GM12891 (cell line): ENCODE measurements around the gene CFDP1. TPM values are rescaled to one million over a fixed set of nuclear protein-coding genes. Genes with fewer than 3 reads are reported as not detected.

Experiments used
- DNase-seq: peaks from one replicate; pipeline ENCODE4 v3.0.0; 2011; ENCODE audit warnings: low spot score; ENCODE audit not compliant: insufficient read length
- FAIRE-seq: peaks from 2 replicates; lab custom pipeline; 2011; peaks lifted over from hg19 to GRCh38; lab: Jason Lieb, UNC
- PAX5 ChIP-seq: IDR thresholded peaks from 2 replicates; pipeline ENCODE4 v1.6.1; 2011; ENCODE audit warnings: low read length, moderate library complexity, mild to moderate bottlenecking; ENCODE audit not compliant: insufficient read depth, severe bottlenecking
- POLR2A ChIP-seq: IDR thresholded peaks from 2 replicates; pipeline ENCODE4 v1.6.1; 2011; ENCODE audit warnings: low read depth, low read length, control low read depth
- POLR2AphosphoS5 ChIP-seq: IDR thresholded peaks from 2 replicates; pipeline ENCODE4 v1.6.1; 2011; ENCODE audit warnings: low read depth, low read length, control low read depth
- POU2F2 ChIP-seq: IDR thresholded peaks from 2 replicates; pipeline ENCODE4 v1.6.1; 2011; ENCODE audit warnings: low read depth, mild to moderate bottlenecking, control low read depth, low read length, moderate library complexity
- SPI1 ChIP-seq: IDR thresholded peaks from 2 replicates; pipeline ENCODE4 v1.6.1; 2011; ENCODE audit warnings: low read depth, low read length, control low read depth
- TAF1 ChIP-seq: IDR thresholded peaks from 2 replicates; pipeline ENCODE4 v1.6.1; 2011; ENCODE audit warnings: low read depth, low read length, control low read depth
- polyA plus RNA-seq: library from polyadenylated mRNA; unstranded; fragments of >200 nt; gene quantifications from one replicate; pipeline ENCODE4 v1.2.1, GENCODE V29; 2012; ENCODE audit warnings: low read depth, missing spikeins, inconsistent platforms; ENCODE audit not compliant: missing spikeins

CFDP1 gene
- 43.8 TPM for polyA plus RNA-seq

DNA sequence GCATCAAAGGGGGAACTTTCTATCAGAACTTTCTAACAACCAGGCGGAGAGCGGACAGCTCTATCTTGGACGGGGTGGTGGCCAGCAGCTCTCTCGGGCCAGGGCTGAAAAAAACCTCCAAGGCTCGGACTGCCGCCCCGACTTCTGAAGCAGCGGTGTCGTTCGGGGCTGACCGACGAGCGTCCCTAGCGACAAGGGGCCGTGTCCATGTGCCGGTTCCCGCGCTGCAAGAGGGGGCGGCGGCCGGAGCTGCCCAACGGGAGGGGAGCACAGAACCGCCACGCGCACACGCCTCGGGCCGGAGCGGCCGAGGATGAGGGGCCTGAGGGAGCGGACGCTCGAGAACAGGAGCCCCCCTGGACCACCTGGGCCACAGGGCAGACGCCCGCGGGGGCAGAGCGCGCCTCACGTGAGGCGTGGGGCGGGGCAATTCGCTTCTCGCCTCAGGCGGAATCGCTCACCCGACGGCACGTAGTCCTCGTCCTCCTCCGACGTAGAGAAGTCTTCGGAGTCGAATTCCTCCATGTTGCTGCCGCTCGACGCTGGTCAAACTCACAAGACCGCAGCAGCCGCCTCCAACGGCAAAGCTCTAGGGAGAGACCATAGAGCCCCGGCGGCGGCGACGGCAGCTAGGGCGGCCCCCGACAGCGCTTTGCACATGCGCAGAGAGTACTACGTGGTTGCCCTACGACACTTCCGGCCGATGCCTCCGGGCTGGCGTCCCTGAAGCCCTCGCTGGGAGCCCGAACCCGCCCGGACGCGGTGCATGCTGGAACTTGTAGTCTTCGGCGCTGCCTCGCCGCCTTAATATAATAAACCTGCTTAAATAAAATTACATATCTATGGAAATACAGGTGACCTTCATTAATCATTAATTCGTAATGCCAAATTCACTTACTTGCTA, at the start of gene CFDP1:
TSS of gene CFDP1 (minus strand) at position 676 of the 904 bp plus-strand sequence. CDS start at position 525, 151 bp downstream.
- FAIRE-seq (peak; percentile 93), DNase-seq (peak; percentile 95)
- no peak for TF ChIP-seq PAX5
- 0 out of 2 replicates have a peak, but pooled peaks have one; percentile 53 for TF ChIP-seq POU2F2
- peak; percentile 40; the same call in 1 of the 2 replicates for TF ChIP-seq POLR2AphosphoS5
- TF ChIP-seq POLR2A, result no peak
- TF ChIP-seq TAF1, result no peak
- no peak for TF ChIP-seq SPI1

DNA sequence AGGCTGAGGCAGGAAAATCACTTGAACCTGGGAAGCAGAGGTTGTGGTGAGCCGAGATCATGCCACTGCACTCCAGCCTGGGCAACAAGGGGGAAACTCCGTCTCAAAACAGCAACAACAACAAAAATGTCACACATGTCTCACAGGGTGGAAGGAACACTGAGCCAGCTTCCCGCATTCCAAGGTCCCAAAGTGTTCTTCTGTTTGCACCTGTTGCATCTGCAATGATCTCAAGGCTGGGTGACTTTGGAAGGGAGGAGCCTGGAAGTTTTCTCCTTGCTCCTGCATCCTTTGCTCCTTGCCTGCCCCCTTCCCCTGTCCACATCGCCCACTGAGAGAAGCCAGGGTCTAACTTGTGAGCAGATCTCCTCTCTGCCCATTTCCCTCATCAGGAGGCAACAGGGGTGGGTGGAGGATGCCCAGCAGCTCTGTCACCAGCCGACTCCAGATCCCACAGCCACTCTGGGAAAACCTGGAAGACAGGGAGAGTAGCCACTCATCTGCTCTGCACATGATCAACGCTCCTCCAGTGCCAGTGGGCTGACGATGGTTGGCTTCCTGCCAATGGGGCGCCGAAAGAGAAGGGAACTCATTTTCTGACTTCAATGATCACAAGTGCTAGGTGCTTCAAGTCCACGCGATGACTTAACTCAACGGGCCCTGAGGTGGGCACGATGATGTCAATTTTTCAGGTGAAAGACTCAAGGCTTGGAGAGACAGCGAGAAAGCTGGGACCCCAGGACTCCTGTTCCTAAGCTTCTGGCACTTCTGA, 49.3 kb upstream of the CFDP1 start:
- DNase-seq, result no peak
- no peak for TF ChIP-seq TAF1
- FAIRE-seq, result no peak

- no peak for TF ChIP-seq POLR2A
- no peak for DNase-seq
- FAIRE-seq, result no peak
These were observed 48.2 kb upstream of the CFDP1 start for GRCh38 chr16:75481475-75481874.

- TF ChIP-seq POLR2A, result no peak
- TF ChIP-seq TAF1, result no peak
- TF ChIP-seq POLR2AphosphoS5, result no peak
- FAIRE-seq, result no peak
- DNase-seq, result no peak
These were observed 46.2 kb upstream of the CFDP1 start for GRCh38 chr16:75479421-75479990.

DNA sequence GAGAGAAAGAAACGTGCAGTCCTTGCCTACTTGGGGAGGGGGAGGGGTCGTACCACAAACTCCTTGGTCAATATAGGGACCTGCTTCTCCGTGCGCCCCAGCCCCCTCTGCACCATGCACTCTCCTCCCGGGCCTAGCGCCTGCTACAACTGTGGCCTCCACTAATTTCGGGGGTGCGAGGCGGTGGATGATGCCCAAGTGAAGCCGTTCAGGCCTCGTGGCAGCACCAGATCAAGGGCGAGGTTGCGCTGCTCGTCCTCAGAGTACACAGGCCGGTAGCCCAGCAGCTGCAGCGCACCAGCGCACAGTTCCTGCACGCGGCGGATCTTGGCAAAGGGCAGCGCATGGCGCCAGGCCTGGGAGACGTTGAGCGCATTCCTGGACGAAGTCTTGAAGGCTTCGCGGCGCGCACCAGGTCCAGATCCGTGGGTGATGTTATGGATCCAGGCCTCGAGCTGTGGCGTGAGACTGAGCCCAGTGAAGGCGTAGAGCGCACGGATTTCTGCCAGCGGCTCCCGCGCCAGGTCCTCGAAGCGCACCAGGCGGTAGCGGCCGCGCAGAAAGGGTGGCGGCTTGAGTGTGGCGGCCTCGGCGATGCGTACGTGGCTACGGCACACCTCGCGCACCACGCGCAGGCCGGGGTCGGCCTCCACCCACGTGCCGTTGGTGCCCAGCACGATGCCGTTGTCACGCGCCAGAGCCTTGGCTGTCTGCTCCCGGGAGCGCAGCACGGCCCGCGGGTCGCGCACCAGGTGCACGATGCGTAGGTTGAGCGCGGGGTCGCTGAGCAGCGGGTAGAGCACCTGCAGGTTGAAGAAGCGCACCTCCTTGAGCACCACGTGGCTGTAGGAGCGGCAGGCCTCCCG, 45.4 kb upstream of the CFDP1 start:
- DNase-seq (no peak), FAIRE-seq (peak; percentile 5)
- TF ChIP-seq POU2F2 (no peak), TAF1 (no peak), SPI1 (no peak), POLR2A (no peak), POLR2AphosphoS5 (no peak), PAX5 (no peak)

- DNase-seq (no peak), FAIRE-seq (no peak)
- TF ChIP-seq SPI1, result peak; percentile 46
- TF ChIP-seq TAF1, result no peak
- 0 out of 2 replicates have a peak, but pooled peaks have one; percentile 37 for TF ChIP-seq POU2F2
These were observed 44.6 kb upstream of the CFDP1 start for GRCh38 chr16:75477680-75478473.

- no peak for DNase-seq
- TF ChIP-seq POU2F2, result no peak
- no peak for TF ChIP-seq PAX5
- TF ChIP-seq POLR2AphosphoS5, result no peak
- TF ChIP-seq POLR2A, result no peak
- no peak for TF ChIP-seq SPI1
- no peak for TF ChIP-seq TAF1
- peak; percentile 40 for FAIRE-seq
These were observed 43.5 kb upstream of the CFDP1 start for GRCh38 chr16:75476817-75477216.

- FAIRE-seq (no peak), DNase-seq (no peak)
- TF ChIP-seq POU2F2 (no peak), PAX5 (no peak), SPI1 (no peak), POLR2A (no peak), TAF1 (no peak), POLR2AphosphoS5 (no peak)
These were observed 42.1 kb upstream of the CFDP1 start for GRCh38 chr16:75475420-75475847.
